ENCODE data around the gene ZFYVE28.

ZFYVE28 gene

DNA sequence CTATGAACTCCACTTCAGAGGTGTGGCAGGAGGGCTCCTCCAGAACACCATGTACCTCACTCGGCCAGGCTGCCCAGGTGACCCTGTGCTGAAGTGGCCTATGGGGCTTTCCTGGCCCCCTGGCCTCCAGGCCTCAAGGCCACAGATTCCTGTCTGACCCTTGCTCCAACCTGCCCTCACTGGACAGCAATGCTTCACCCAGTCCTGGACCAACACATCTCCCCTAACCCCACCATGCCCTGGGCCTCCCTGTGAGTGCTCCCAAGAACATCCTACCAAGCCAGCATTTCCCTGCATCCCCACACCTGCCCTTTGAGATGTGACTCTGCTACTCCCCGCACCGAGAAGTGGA lies 10.5 kb downstream of the ZFYVE28 start:
- DNase-seq (ENCODE audit: low read depth): no peak
- TF ChIP-seq, protein P1, sequence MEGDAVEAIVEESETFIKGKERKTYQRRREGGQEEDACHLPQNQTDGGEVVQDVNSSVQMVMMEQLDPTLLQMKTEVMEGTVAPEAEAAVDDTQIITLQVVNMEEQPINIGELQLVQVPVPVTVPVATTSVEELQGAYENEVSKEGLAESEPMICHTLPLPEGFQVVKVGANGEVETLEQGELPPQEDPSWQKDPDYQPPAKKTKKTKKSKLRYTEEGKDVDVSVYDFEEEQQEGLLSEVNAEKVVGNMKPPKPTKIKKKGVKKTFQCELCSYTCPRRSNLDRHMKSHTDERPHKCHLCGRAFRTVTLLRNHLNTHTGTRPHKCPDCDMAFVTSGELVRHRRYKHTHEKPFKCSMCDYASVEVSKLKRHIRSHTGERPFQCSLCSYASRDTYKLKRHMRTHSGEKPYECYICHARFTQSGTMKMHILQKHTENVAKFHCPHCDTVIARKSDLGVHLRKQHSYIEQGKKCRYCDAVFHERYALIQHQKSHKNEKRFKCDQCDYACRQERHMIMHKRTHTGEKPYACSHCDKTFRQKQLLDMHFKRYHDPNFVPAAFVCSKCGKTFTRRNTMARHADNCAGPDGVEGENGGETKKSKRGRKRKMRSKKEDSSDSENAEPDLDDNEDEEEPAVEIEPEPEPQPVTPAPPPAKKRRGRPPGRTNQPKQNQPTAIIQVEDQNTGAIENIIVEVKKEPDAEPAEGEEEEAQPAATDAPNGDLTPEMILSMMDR (IDR thresholded peaks at IDR 0.05; ENCODE audit: control insufficient read depth, extremely low read depth, insufficient read depth): no peak
- no peak overlapping the region for H3K4me3 ChIP-seq (ENCODE audit: low read depth, low read length)

DNA sequence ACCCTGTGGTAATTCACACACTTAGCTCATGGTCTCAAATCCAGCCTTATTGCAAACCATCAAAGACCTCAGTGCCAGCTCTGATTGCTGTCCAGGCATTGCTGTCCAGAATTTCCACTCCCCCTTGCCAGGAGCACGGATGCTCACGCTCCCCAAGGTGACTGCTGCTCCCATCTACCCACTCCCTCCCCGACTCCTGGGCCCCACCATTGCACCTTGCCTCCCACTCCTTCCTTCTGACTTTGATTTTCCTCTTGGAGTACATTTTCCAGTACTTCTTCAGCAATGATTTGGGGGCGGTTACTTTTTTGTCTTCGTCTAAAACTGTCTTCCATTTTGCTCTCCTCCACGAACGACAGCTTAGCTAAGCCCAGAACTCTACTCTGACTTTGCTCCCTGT lies 11.5 kb downstream of the ZFYVE28 start:
- H3K4me3 ChIP-seq (ENCODE audit: low read depth, low read length): no peak overlapping the region
- DNase-seq (ENCODE audit: low read depth): no peak
- TF ChIP-seq, protein P1 (IDR thresholded peaks at IDR 0.05; ENCODE audit: control insufficient read depth, extremely low read depth, insufficient read depth): no peak

DNA sequence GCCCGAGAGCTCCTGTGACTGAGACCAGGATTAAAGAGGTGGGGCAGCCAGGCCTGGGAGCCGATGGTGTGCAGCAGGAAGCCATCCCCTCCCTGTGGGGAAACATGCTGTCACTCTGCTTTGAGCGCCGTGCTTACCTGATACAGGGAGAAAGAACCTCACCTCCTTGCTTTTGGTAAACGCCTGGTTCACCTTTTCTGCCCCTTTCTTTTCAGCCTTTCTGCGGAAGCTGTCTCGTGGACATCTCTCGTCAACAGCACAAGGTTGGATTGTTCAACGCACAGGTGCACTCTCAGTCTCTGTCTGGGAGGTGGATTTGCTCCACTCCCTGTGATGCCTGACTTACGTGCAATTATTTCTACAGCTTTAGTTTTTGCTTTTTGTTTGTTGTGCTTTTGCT lies 12.0 kb downstream of the ZFYVE28 start:
- TF ChIP-seq, protein P1 (IDR thresholded peaks at IDR 0.05; ENCODE audit: control insufficient read depth, extremely low read depth, insufficient read depth): no peak
- no peak for DNase-seq (ENCODE audit: low read depth)
- H3K4me3 ChIP-seq (ENCODE audit: low read depth, low read length): no peak overlapping the region

DNA sequence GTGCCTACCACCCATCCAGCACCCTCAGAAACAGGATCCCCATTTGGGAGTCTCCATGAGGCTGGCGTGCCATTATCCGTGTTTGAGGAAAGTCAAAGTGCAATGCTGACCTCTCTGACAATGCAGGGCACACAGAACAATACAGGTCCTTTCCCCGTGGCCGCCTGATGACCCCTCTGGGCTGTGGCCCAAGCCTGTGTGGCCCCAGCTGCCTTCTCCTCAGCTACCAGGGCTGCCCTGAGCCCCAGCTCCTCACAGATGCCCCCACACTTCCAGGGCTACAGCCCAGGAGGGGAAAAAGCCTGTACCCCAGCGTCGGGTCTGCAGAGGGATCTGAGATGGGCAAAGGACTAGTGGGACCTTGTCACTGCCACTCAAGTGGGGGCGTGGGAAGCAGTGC lies 15.5 kb downstream of the ZFYVE28 start:
- no peak overlapping the region for H3K4me3 ChIP-seq (ENCODE audit: low read depth, low read length)
- DNase-seq (ENCODE audit: low read depth): no peak
- TF ChIP-seq, protein P1 (IDR thresholded peaks at IDR 0.05; ENCODE audit: control insufficient read depth, extremely low read depth, insufficient read depth): no peak

DNA sequence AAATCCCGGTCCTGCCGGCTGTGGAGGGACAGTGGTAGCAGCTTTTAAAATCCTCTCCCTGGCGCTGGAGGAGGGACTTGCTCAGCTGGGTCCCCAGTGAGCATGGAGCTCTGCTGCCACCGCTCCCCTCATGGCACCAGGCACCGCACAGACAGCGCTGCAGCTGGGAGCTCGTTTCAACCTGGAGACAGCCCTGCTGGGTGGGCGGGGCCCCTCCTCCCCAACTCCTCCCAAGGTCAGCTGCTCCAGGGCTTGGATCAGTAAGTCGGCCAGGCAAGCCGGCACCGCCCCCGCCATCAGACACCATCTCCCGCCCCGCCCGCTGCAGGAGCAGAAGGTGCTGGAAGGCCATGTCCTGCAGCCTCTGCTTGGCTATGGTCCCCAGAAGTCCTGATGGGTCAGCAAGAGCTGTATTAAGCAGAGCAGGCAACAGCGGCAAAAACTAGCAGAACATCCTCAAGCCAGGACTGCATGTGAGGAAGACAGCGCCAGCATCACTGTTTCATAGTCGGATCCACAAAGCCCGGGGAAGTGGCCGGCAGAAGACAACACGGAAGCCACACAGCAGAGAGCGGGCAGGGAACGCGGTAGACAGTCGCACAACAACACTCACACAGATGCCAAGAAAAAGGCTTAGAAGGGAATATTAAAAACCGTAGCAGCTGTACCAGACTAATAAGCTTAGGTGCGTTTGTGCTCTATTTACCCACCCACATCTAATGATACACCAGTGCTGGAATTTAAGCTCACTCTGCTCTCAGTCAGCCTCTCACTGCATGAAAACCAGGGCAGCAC lies 16.2 kb downstream of the ZFYVE28 start:
- peak overlapping the region; percentile 34 for H3K4me3 ChIP-seq (ENCODE audit: low read depth, low read length)
- peak; percentile 61 for DNase-seq (ENCODE audit: low read depth)
- TF ChIP-seq, protein P1 (IDR thresholded peaks at IDR 0.05; ENCODE audit: control insufficient read depth, extremely low read depth, insufficient read depth): no peak

DNA sequence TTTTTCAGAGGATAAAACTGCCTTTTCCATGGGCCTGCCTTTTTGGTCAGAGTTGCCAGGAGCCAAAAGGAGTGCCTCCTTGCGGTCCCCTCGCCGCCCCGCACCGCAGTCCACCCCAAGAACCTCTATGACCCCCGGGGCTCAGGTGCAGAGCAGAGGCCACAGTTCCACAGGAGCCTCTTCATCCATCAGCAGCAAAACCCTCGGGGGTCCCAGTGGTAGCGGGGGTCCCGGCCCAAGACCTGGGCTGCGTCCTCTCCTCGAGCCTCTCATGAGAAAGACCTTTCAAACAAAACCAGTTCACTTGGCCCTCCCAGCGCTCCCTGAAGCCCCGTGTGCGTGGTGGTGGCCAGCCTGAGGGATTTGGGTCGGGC lies 16.8 kb downstream of the ZFYVE28 start:
- peak overlapping the region; percentile 34 for H3K4me3 ChIP-seq (ENCODE audit: low read depth, low read length)

More for the DNA sequence above, 16.8 kb downstream of the ZFYVE28 start:
- DNase-seq (ENCODE audit: low read depth): no peak
- TF ChIP-seq, protein P1 (IDR thresholded peaks at IDR 0.05; ENCODE audit: control insufficient read depth, extremely low read depth, insufficient read depth): no peak

Data from LNCaP clone FGC (cell line).